SK-N-SH treated with all-trans-retinoic acid at 6 μM for 48 hours (cell line): Measurements from ENCODE around the gene CHID1.

Experiments used
- ATAC-seq: fragments of 200-7000 bp; cut with Tn5 transposase; 3 replicates; pipeline ENCODE4 v1.9.1; 2020; ENCODE audit warnings: mild to moderate bottlenecking, moderate library complexity
- ARNTL ChIP-seq: fragments of 450-650 bp; formaldehyde crosslinking; IDR thresholded peaks from 2 replicates; pipeline ENCODE4 v1.5.0; 2020; ENCODE audit warnings: low read depth, mild to moderate bottlenecking, moderate library complexity, borderline replicate concordance
- BACH2 ChIP-seq: fragments of 250-450 bp; sonication (Bioruptor Pico); IDR thresholded peaks from 2 replicates; pipeline ENCODE4 v1.9.0; 2021; ENCODE audit warnings: mild to moderate bottlenecking, borderline replicate concordance
- CREB5 ChIP-seq: fragments of 250-450 bp; sonication (Bioruptor Pico); IDR thresholded peaks from 2 replicates; pipeline ENCODE4 v1.5.1; 2020; ENCODE audit warnings: low read depth, mild to moderate bottlenecking, moderate library complexity
- CSDC2 ChIP-seq: fragments of 250-450 bp; sonication (Bioruptor Pico); IDR thresholded peaks from 2 replicates; pipeline ENCODE4 v1.5.0; 2020; ENCODE audit warnings: mild to moderate bottlenecking, moderate library complexity
- CSRNP3 ChIP-seq: fragments of 250-450 bp; sonication (Bioruptor Pico); IDR thresholded peaks from 2 replicates; pipeline ENCODE4 v1.5.1; 2021; ENCODE audit warnings: mild to moderate bottlenecking, moderate library complexity
- ESRRG ChIP-seq: fragments of 250-450 bp; sonication (Bioruptor Pico); IDR thresholded peaks from 2 replicates; pipeline ENCODE4 v1.6.1; 2021; ENCODE audit warnings: mild to moderate bottlenecking
- GLIS3 ChIP-seq: fragments of 250-450 bp; sonication (Bioruptor Pico); IDR thresholded peaks from 2 replicates; pipeline ENCODE4 v1.5.0; 2020; ENCODE audit warnings: mild to moderate bottlenecking, moderate library complexity
- ISL1 ChIP-seq: fragments of 250-450 bp; sonication (Bioruptor Pico); IDR thresholded peaks from 2 replicates; pipeline ENCODE4 v2.1.2; 2022; ENCODE audit warnings: mild to moderate bottlenecking, moderate library complexity
- OSR1 ChIP-seq: fragments of 250-450 bp; sonication (Bioruptor Pico); IDR thresholded peaks from 2 replicates; pipeline ENCODE4 v1.8.0; 2022; ENCODE audit warnings: moderate library complexity, mild to moderate bottlenecking, inconsistent platforms
- PATZ1 ChIP-seq: fragments of 250-450 bp; sonication (Bioruptor Pico); IDR thresholded peaks from 2 replicates; pipeline ENCODE4 v1.8.0; 2020; ENCODE audit warnings: mild to moderate bottlenecking, moderate library complexity, borderline replicate concordance
- PPARA ChIP-seq: fragments of 250-450 bp; sonication (Bioruptor Pico); IDR thresholded peaks from 2 replicates; pipeline ENCODE4 v1.5.0; 2020; ENCODE audit warnings: mild to moderate bottlenecking, borderline replicate concordance
- RARB ChIP-seq: fragments of 250-450 bp; sonication (Bioruptor Pico); IDR thresholded peaks from 2 replicates; pipeline ENCODE4 v1.8.0; 2021; ENCODE audit warnings: mild to moderate bottlenecking, moderate library complexity
- SNAI2 ChIP-seq: fragments of 250-450 bp; sonication (Bioruptor Pico); IDR thresholded peaks from 2 replicates; pipeline ENCODE4 v1.5.0; 2020; ENCODE audit warnings: mild to moderate bottlenecking, moderate library complexity
- TCF4 ChIP-seq: fragments of 250-450 bp; sonication (Bioruptor Pico); IDR thresholded peaks from 2 replicates; pipeline ENCODE4 v1.8.0; 2021; ENCODE audit warnings: mild to moderate bottlenecking, moderate library complexity, borderline replicate concordance
- TOX ChIP-seq: fragments of 250-450 bp; sonication (Bioruptor Pico); IDR thresholded peaks from 2 replicates; pipeline ENCODE4 v1.8.0; 2021; ENCODE audit warnings: mild to moderate bottlenecking, moderate library complexity, borderline replicate concordance
- ZFP3 ChIP-seq: fragments of 250-450 bp; sonication (Bioruptor Pico); IDR thresholded peaks from 2 replicates; pipeline ENCODE4 v1.5.0; 2020; ENCODE audit warnings: mild to moderate bottlenecking, moderate library complexity
- ZFP30 ChIP-seq: fragments of 450-650 bp; formaldehyde crosslinking; IDR thresholded peaks from 2 replicates; pipeline ENCODE4 v1.5.0; 2022; ENCODE audit warnings: mild to moderate bottlenecking, moderate library complexity
- ZNF565 ChIP-seq: fragments of 450-650 bp; formaldehyde crosslinking; conservative IDR thresholded peaks from 2 replicates; pipeline ENCODE4 v1.5.0; 2020; ENCODE audit warnings: low read depth, mild to moderate bottlenecking, moderate library complexity
- ZNF70 ChIP-seq: fragments of 450-650 bp; formaldehyde crosslinking; IDR thresholded peaks from 2 replicates; pipeline ENCODE4 v1.5.0; 2020; ENCODE audit warnings: mild to moderate bottlenecking, moderate library complexity
- ZNF8 ChIP-seq: fragments of 450-650 bp; formaldehyde crosslinking; IDR thresholded peaks from 2 replicates; pipeline ENCODE4 v1.5.0; 2020; ENCODE audit warnings: mild to moderate bottlenecking, moderate library complexity
- TF ChIP-seq, protein P1 (sequence below): fragments of 250-450 bp; sonication (Bioruptor Pico); IDR thresholded peaks from 2 replicates; pipeline ENCODE4 v1.8.0; 2021; ENCODE audit warnings: low read depth, mild to moderate bottlenecking, moderate library complexity, borderline replicate concordance
- TF ChIP-seq, protein P2 (sequence below): fragments of 250-450 bp; sonication (Bioruptor Pico); IDR thresholded peaks from 2 replicates; pipeline ENCODE4 v1.5.0; 2020; ENCODE audit warnings: mild to moderate bottlenecking, moderate library complexity

CHID1 gene

GRCh38 chr11:890794-891540 lies 19.6 kb downstream of the CHID1 start:
- ATAC-seq = no peak
- TF ChIP-seq PATZ1 (CRISPR knock-in tag) = no peak
- TF ChIP-seq ZNF70 (CRISPR knock-in tag) = no peak
- TF ChIP-seq, protein P1, sequence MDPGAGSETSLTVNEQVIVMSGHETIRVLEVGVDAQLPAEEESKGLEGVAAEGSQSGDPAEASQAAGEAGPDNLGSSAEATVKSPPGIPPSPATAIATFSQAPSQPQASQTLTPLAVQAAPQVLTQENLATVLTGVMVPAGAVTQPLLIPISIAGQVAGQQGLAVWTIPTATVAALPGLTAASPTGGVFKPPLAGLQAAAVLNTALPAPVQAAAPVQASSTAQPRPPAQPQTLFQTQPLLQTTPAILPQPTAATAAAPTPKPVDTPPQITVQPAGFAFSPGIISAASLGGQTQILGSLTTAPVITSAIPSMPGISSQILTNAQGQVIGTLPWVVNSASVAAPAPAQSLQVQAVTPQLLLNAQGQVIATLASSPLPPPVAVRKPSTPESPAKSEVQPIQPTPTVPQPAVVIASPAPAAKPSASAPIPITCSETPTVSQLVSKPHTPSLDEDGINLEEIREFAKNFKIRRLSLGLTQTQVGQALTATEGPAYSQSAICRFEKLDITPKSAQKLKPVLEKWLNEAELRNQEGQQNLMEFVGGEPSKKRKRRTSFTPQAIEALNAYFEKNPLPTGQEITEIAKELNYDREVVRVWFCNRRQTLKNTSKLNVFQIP (CRISPR knock-in tag) = no peak
- no peak for TF ChIP-seq BACH2 (CRISPR knock-in tag)
- TF ChIP-seq ZNF565 (CRISPR knock-in tag) = no peak
- no peak for TF ChIP-seq RARB (CRISPR knock-in tag)
- TF ChIP-seq ZFP3 = no peak
- no peak for TF ChIP-seq PPARA (CRISPR knock-in tag)
- no peak for TF ChIP-seq CSRNP3 (CRISPR knock-in tag)
- TF ChIP-seq, protein P2, sequence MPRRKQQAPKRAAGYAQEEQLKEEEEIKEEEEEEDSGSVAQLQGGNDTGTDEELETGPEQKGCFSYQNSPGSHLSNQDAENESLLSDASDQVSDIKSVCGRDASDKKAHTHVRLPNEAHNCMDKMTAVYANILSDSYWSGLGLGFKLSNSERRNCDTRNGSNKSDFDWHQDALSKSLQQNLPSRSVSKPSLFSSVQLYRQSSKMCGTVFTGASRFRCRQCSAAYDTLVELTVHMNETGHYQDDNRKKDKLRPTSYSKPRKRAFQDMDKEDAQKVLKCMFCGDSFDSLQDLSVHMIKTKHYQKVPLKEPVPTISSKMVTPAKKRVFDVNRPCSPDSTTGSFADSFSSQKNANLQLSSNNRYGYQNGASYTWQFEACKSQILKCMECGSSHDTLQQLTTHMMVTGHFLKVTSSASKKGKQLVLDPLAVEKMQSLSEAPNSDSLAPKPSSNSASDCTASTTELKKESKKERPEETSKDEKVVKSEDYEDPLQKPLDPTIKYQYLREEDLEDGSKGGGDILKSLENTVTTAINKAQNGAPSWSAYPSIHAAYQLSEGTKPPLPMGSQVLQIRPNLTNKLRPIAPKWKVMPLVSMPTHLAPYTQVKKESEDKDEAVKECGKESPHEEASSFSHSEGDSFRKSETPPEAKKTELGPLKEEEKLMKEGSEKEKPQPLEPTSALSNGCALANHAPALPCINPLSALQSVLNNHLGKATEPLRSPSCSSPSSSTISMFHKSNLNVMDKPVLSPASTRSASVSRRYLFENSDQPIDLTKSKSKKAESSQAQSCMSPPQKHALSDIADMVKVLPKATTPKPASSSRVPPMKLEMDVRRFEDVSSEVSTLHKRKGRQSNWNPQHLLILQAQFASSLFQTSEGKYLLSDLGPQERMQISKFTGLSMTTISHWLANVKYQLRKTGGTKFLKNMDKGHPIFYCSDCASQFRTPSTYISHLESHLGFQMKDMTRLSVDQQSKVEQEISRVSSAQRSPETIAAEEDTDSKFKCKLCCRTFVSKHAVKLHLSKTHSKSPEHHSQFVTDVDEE (CRISPR knock-in tag) = no peak
- TF ChIP-seq CSDC2 (CRISPR knock-in tag) = no peak
- TF ChIP-seq ESRRG = no peak
- no peak for TF ChIP-seq SNAI2 (CRISPR knock-in tag)
- no peak for TF ChIP-seq CREB5 (CRISPR knock-in tag)
- TF ChIP-seq TCF4 (CRISPR knock-in tag) = no peak
- no peak for TF ChIP-seq ARNTL (CRISPR knock-in tag)
- no peak for TF ChIP-seq ZFP30 (CRISPR knock-in tag)
- no peak for TF ChIP-seq TOX (CRISPR knock-in tag)
- TF ChIP-seq OSR1 (CRISPR knock-in tag) = no peak
- TF ChIP-seq, all 23 proteins: peak for 0

- no peak for ATAC-seq
- TF ChIP-seq BACH2 (CRISPR knock-in tag) = no peak
- TF ChIP-seq PPARA (CRISPR knock-in tag) = no peak
- no peak for TF ChIP-seq GLIS3 (CRISPR knock-in tag)
- TF ChIP-seq CREB5 (CRISPR knock-in tag) = no peak
- no peak for TF ChIP-seq SNAI2 (CRISPR knock-in tag)
- TF ChIP-seq, protein P2 (CRISPR knock-in tag) = no peak
- no peak for TF ChIP-seq ZNF8 (CRISPR knock-in tag)
- TF ChIP-seq TCF4 (CRISPR knock-in tag) = no peak
- TF ChIP-seq, protein P1 (CRISPR knock-in tag) = no peak
- no peak for TF ChIP-seq OSR1 (CRISPR knock-in tag)
- no peak for TF ChIP-seq ZNF565 (CRISPR knock-in tag)
- no peak for TF ChIP-seq ISL1 (CRISPR knock-in tag)
Observed at GRCh38 chr11:889687-890475, 20.7 kb downstream of the CHID1 start.
